ENCODE results near the gene ADAMTS17.

ADAMTS17 gene

GRCh38 chr15:100338971-100339444 is 2.8 kb downstream of the ADAMTS17 start:
- peak; percentile 37 to 50 for DNase-seq

GRCh38 chr15:100338247-100338646 is 3.5 kb downstream of the ADAMTS17 start:
- no peak for DNase-seq

- no peak for DNase-seq
Observed at GRCh38 chr15:100337096-100338044, 4.4 kb downstream of the ADAMTS17 start.

GRCh38 chr15:100336061-100336460 is 5.7 kb downstream of the ADAMTS17 start:
- no peak for DNase-seq

GRCh38 chr15:100335335-100335999 is 6.3 kb downstream of the ADAMTS17 start:
- DNase-seq, result no peak

DNA sequence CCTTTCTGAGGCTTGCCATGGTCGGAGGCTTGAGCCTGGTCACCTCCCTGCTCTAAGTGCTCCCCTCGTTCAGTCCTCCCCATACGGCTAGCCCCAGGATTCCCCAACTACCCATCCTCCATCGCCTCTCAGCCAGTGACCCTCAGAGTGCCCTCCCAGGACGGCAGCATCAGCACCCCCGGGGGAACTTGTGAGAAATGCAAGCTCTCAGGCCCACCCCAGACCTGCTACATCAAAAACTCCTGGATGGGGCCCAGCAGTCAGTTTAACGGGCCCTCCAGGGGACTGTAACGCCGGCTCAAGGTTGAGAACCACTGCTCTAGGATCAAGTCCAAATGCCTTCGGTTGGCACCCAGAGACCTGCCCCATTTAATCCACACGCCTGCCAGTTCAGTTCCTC is 6.9 kb downstream of the ADAMTS17 start:
- DNase-seq, result no peak

- no peak for DNase-seq
Observed at GRCh38 chr15:100334456-100334855, 7.3 kb downstream of the ADAMTS17 start.

- no peak for DNase-seq
Observed at GRCh38 chr15:100334015-100334414, 7.8 kb downstream of the ADAMTS17 start.

DNA sequence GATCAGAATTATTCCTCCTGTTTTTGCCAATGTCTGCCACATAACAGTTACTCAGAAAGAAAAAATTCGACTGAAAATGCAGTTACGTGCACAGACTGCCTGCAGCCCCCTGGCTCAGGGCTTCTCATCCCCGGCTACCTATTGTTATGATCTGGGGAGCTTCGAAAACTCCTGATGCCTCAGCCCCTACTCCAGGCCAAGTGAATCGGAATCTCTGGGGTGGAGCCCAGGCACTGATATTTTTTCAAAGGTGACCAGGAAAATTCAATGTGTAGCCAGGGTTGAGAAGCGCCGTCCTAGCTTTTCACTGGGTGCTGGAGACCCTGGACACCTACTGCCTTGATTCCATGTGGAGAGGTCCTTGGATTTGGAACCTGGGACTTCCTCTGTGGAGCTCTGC is 8.5 kb downstream of the ADAMTS17 start:
- no peak for DNase-seq

- DNase-seq, result no peak
Observed at GRCh38 chr15:100332721-100333120, 9.1 kb downstream of the ADAMTS17 start.

- no peak for DNase-seq
Observed at GRCh38 chr15:100332231-100332630, 9.5 kb downstream of the ADAMTS17 start.

- DNase-seq, result no peak
Observed at GRCh38 chr15:100330629-100331215, 11.1 kb downstream of the ADAMTS17 start.

DNA sequence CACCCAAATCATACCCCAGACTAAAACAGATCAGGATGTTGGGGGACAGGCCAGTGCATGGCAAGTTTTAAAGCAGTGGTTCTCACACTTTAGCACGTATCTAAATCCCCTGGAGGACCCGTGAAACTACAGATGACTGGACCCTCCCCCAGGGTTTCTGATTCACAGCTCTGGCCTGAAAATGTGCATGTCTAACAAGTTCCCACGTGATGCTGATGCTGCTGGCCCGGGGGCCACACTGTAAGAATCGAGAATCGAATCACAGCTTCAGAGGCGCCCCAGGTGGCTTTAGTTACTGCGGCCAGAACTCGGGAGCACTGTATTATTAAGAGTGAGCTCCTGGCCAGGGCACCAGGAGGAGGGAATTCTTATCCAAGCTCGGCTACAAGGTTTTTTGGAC is 11.6 kb downstream of the ADAMTS17 start:
- no peak for DNase-seq

GRCh38 chr15:100328796-100329195 is 13.0 kb downstream of the ADAMTS17 start:
- DNase-seq, result no peak

DNA sequence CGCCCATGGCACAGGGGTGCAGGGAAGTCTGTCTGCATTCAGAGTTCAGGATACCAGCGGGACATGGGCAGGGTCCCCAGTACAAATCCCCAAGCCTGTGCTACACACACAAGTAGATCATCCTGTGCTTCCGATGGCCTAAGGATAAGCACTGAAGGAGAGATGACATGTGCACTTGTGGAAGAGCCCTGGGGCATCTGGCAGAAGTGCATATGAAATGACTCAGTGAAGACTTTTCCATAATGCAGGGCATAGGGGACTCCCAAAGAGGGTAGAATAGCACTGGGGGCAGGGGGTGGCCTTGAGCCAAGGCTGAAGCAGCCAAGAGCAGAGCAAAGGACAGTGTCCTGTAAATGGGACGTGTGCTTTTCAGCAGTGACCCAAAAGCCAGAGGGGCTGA is 22.9 kb downstream of the ADAMTS17 start:
- DNase-seq, result no peak

- DNase-seq, result no peak
Observed at GRCh38 chr15:100314809-100315400, 26.9 kb downstream of the ADAMTS17 start.

DNA sequence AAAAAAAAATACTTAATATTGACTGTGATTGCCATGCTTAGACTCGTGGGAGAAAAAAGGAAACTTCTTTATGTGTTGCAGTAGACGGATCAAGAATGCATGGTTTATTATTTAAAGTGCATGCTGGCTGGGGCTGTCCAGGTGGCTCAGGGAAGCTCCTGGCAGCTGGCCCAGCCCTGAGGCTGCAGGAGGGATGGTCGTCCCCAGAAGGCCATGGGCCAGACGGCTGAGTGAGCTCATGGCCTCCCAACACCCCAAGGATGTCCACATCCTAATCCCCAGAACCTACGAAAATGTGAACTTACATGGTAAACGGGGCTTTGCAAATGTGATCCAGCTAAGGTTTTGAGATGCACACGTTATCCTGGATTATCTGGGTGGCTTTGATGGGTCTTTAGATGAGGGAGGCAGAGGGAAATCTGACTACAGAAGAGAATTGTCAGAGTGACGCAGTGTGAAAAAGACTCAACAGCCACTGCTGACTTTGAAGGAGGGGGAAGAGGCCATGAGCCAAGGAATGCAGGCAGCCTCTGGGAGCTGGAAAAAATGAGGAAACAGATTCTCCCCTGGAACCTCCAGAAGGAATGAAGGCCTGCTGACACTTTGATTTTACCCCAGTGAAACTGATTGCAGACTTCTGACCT is 29.8 kb downstream of the ADAMTS17 start:
- no peak for DNase-seq

GRCh38 chr15:100311154-100311625 is 30.6 kb downstream of the ADAMTS17 start:
- DNase-seq, result no peak

- no peak for DNase-seq
Observed at GRCh38 chr15:100310513-100311153, 31.1 kb downstream of the ADAMTS17 start.

DNA sequence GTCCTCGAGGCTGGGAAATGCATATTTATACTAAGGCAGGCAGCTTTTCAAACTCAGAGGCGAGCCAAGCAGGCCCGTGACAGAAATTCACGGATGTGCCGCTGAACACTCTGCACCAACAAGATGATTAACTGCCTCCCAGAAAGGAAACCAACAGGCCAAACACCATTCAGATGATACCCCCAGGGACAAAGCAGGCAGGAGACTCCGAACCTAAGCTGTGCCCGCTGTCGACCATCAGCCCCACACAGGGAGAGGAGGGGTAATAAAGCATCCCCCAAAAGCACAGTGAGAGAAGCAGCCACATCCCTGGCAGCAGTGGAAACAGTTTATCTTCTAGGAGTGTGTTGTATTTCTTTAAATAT is 31.8 kb downstream of the ADAMTS17 start:
- no peak for DNase-seq

DNA sequence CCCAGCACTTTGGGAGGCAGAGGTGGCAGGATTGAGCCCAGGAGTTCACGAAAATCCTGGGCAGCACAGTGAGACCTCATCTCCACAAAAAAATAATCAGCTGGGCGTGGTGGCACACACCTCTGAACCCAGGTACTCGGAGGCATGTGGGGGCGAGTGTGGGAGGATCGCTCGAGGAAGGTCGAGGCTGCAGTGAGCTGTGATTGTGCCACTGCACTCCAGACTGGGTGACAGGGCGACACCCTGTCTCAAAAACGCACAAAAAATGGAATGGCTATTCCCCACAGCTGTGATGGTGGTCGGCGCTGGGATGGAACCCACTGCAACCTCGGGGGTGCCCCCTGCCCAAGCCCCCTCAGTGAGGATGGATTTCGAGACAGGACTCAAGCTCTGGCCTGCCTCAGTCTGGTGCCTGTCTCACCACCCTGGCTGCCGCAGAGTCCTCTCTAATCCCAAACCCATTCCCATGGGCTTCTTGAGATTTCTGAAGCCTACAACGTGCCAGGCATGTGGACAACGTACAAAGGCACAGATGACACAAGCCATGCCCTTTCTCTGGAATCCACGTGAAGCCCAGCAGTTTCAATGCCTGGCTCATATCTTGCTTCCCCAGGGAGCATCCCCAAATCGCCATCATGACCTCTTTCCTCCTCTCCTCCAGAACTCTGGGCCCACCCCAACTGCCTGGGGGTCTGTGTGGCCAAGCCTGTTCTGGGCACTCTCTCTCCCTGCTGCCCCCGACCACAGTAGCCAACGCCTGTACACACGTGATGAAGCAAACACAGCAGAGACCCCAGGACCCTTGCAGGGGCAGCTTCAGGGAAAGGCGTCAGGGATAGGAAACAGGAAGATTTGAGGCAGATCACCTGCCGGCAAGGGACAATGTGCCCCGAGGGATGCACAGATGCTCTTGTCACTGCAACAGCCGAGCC is 32.4 kb downstream of the ADAMTS17 start:
- no peak for DNase-seq

All from inflammatory macrophage treated with lipopolysaccharide for 1 hour (primary cell).